ENCODE measurements around the gene RANBP3. TPM values are rescaled to one million over a fixed set of nuclear protein-coding genes. Genes with fewer than 3 reads are reported as not detected.

The RANBP3 gene
- total and polyA plus RNA-seq, 2 of the 8 experiments (the other 6 are each of a cell fraction or from before 2014, with no cell fraction given): 95.4 to 122 TPM

DNA sequence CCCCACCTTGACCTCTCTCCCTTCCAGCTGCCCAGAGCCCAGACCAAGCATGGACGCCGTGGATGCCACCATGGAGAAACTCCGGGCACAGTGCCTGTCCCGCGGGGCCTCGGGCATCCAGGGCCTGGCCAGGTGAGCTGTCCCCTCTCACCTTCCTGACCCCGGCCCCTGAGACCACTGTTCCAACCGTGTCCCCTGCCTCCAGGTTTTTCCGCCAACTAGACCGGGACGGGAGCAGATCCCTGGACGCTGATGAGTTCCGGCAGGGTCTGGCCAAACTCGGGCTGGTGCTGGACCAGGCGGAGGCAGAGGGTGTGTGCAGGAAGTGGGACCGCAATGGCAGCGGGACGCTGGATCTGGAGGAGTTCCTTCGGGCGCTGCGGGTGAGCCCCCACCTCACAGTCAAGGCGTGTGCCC is 63.6 kb downstream of the RANBP3 start:
- CTCF ChIA-PET (ENCODE audit: partially characterized antibody): interaction anchor here (0.9 kb wide), 1 partner anchor 110 kb away, joined by 3 read pairs; no protein-coding TSS in a partner anchor
- Histone ChIP-seq H3K4me2 (ENCODE audit: insufficient read depth in 1 of 2, low read depth in 2 of 2, low read length in 2 of 2) (no peak overlapping the region), H3K27ac (ENCODE audit: low read depth, low read length) (no peak overlapping the region), H2BK12ac (ENCODE audit: low read depth, low read length) (no peak overlapping the region), H2BK5ac (ENCODE audit: low read depth, low read length) (no peak overlapping the region), H3K27me3 (replicated peaks in 1 of 4; ENCODE audit: control insufficient read depth in 3 of 4, extremely low read depth in 1 of 4, insufficient read depth in 3 of 4, low read length in 3 of 4) (no peaks in the 10 kb centered on the region), H3K14ac (ENCODE audit: insufficient read length) (no peak overlapping the region), H4K8ac (ENCODE audit: extremely low read depth, insufficient read depth, low read length) (no peak overlapping the region), H2BK15ac (ENCODE audit: low read length) (no peak overlapping the region), H3K4me1 (replicated peaks in 1 of 4; ENCODE audit: control insufficient read depth in 3 of 4, insufficient read depth in 4 of 4, low read length in 3 of 4) (no peaks in the 10 kb centered on the region), H3K36me3 (ENCODE audit: control insufficient read depth in 2 of 4, insufficient read depth in 4 of 4, low read length in 3 of 4) (peaks cover 3 to 25% (median 15%) of the 10 kb centered on the region in 4 experiments; a peak in 7 of 8 replicates), H3K4me3 (ENCODE audit: extremely low read depth in 1 of 4, insufficient read depth in 2 of 4, low read depth in 3 of 4, low read length in 4 of 4) (no peak overlapping the region), H2BK120ac (replicated peaks; ENCODE audit: low read depth, low read length) (no peak overlapping the region), H3K18ac (ENCODE audit: extremely low read depth, low read length) (no peak overlapping the region), H4K91ac (replicated peaks; ENCODE audit: insufficient read length, low read length) (no peak overlapping the region), H2BK20ac (ENCODE audit: low read length) (no peak overlapping the region), H3K79me1 (ENCODE audit: low read depth, low read length) (no peaks in the 10 kb centered on the region), H2AFZ (ENCODE audit: low read length) (no peak overlapping the region), H3K9me3 (ENCODE audit: insufficient read depth in 2 of 2, low read depth in 1 of 2, low read length in 1 of 2) (no peaks in the 10 kb centered on the region), H3K4ac (replicated peaks; ENCODE audit: insufficient read length, low read depth, low read length) (no peak overlapping the region), H3K23ac (ENCODE audit: insufficient read length) (no peak overlapping the region), H2AK5ac (ENCODE audit: low read depth, low read length) (no peak overlapping the region), H3K9ac (replicated peaks in 1 of 4; ENCODE audit: extremely low read depth in 1 of 4, low read depth in 3 of 4, low read length in 3 of 4) (no peak overlapping the region), H4K5ac (ENCODE audit: insufficient read length, low read depth, low read length) (no peak overlapping the region), H3K79me2 (ENCODE audit: control insufficient read depth in 1 of 2, insufficient read depth in 2 of 2, low read length in 2 of 2) (no peaks in the 10 kb centered on the region), H3K56ac (replicated peaks; ENCODE audit: insufficient read length, low read depth, low read length) (no peak overlapping the region), H4K20me1 (replicated peaks in 1 of 2; ENCODE audit: control insufficient read depth in 1 of 2, insufficient read depth in 2 of 2, low read length in 2 of 2) (peaks cover 3 to 6% of the 10 kb centered on the region in 2 experiments), H3K23me2 (ENCODE audit: low read depth, low read length) (no peaks in the 10 kb centered on the region)
- DNase-seq (ENCODE audit: low read depth in 1 of 2, low spot score in 2 of 2): no peak
- POLR2A ChIA-PET (ENCODE audit: partially characterized antibody): interaction anchor here (0.6 to 1.9 kb wide), 3 partner anchors 10 to 20 kb away, joined by 3 to 14 read pairs (median 3); partner anchors contain the start of genes NDUFA11 and VMAC
- no peak for FAIRE-seq
- 93% methylated on average over 18 of the region's 22 CpGs; no CpG with 5 or more reads in 1 of the 2 experiments for WGBS, 2 experiments (ENCODE audit: extremely low coverage in 1 of 2, insufficient coverage in 1 of 2, insufficient read length in 1 of 2, insufficient replicate concordance in 2 of 2, low coverage in 1 of 2, low lambda C conversion rate in 2 of 2, missing lambda C conversion rate in 1 of 2)
- no peak for TF ChIP-seq CBX8 (IDR thresholded peaks at IDR 0.05; ENCODE audit: borderline replicate concordance, low read depth, low read length)
- TF ChIP-seq GTF2F1 (IDR thresholded peaks at IDR 0.05; ENCODE audit: borderline replicate concordance, low read depth, low read length): no peak
- TF ChIP-seq CBX5 (IDR thresholded peaks at IDR 0.05; ENCODE audit: low read depth, low read length): no peak
- no peak for TF ChIP-seq CTBP2 (IDR thresholded peaks at IDR 0.05; ENCODE audit: borderline replicate concordance, insufficient read depth, insufficient read length, low read length)
- TF ChIP-seq POLR2AphosphoS5 (IDR thresholded peaks at IDR 0.05; ENCODE audit: low read depth, low read length): no peak
- no peak for TF ChIP-seq CHD2 (IDR thresholded peaks at IDR 0.05; ENCODE audit: low read length)
- no peak for TF ChIP-seq PHF8 (conservative IDR thresholded peaks at IDR 0.05; ENCODE audit: low read depth, low read length)
- TF ChIP-seq POU5F1 (IDR thresholded peaks at IDR 0.05; ENCODE audit: low read depth, low read length): no peak
- TF ChIP-seq JUND (IDR thresholded peaks at IDR 0.05; ENCODE audit: low read length): no peak
- no peak for TF ChIP-seq TCF12 (IDR thresholded peaks at IDR 0.05; ENCODE audit: low read depth, low read length)
- TF ChIP-seq SRF (IDR thresholded peaks at IDR 0.05; ENCODE audit: low read depth, low read length): no peak
- TF ChIP-seq RNF2 (IDR thresholded peaks at IDR 0.05; ENCODE audit: borderline replicate concordance, low read depth, low read length, missing control alignments, poor library complexity, severe bottlenecking): no peak
- no peak for TF ChIP-seq KDM4A (IDR thresholded peaks at IDR 0.05; ENCODE audit: low read depth, low read length, severe bottlenecking)
- TF ChIP-seq SAP30 (IDR thresholded peaks at IDR 0.05; ENCODE audit: insufficient read depth, insufficient replicate concordance, low read length): no peak

Data from H1 (cell line).